IMR-90 (cell line): ENCODE measurements around the gene PTP4A2. TPM values are rescaled to one million over a fixed set of nuclear protein-coding genes. Genes with fewer than 3 reads are reported as not detected.

ENCODE experiments used
- ATAC-seq: fragments of 200-7000 bp; cut with Tn5 transposase; 2 replicates; pipeline ENCODE4 v1.9.1; 2020; ENCODE audit warnings: low read depth, mild to moderate bottlenecking, moderate library complexity
- BruUV-seq: library from RNA; stranded (reverse); fragments of 400-500 nt; replicated peaks from 2 replicates; lab custom pipeline; 2021; lab: Mats Ljungman, UMichigan
- CTCF ChIA-PET: fragments of 300-600 bp; formaldehyde crosslinking; extraction: SDS; loops from one replicate; lab custom pipeline; 2021; ENCODE audit warnings: antibody characterized with exemption; lab: Yijun Ruan, JAX
- POLR2A ChIA-PET: fragments of 300-600 bp; sonication (Branson Sonifier 250); formaldehyde crosslinking; loops from one replicate; lab custom pipeline; 2022; ENCODE audit warnings: antibody characterized with exemption; ENCODE audit not compliant: unreplicated experiment; lab: Charles Lee
- DNase-seq: peaks from one replicate; pipeline ENCODE4 v3.0.0; 2013
- H2AFZ ChIP-seq: replicated peaks from 2 replicates; pipeline ENCODE3; 2013; ENCODE audit warnings: low read length, mild to moderate bottlenecking; ENCODE audit not compliant: poor library complexity
- H2AK5ac ChIP-seq: 2 replicates; pipeline ENCODE4 v1.6.1; 2013; ENCODE audit warnings: low read depth, low read length, inconsistent platforms
- H2AK9ac ChIP-seq: replicated peaks from 2 replicates; pipeline ENCODE3; 2013; ENCODE audit warnings: mild to moderate bottlenecking, low read depth, low read length, moderate library complexity; ENCODE audit not compliant: poor library complexity
- H2BK120ac ChIP-seq: 2 replicates; pipeline ENCODE4 v1.6.1; 2013; ENCODE audit warnings: low read depth, low read length, inconsistent platforms
- H2BK15ac ChIP-seq: 3 replicates; pipeline ENCODE4 v1.6.1; 2013; ENCODE audit warnings: low read depth, low read length, inconsistent platforms
- H2BK20ac ChIP-seq: 2 replicates; pipeline ENCODE4 v1.6.1; 2013; ENCODE audit warnings: low read depth, mild to moderate bottlenecking, inconsistent platforms, low read length, moderate library complexity
- H2BK5ac ChIP-seq: 2 replicates; pipeline ENCODE4 v1.6.1; 2013; ENCODE audit warnings: mild to moderate bottlenecking, low read depth, low read length, inconsistent platforms; ENCODE audit not compliant: poor library complexity, severe bottlenecking
- H3K14ac ChIP-seq: replicated peaks from 2 replicates; pipeline ENCODE4 v1.6.1; 2013; ENCODE audit warnings: low read depth, low read length, inconsistent platforms
- H3K18ac ChIP-seq: 2 replicates; pipeline ENCODE4 v1.6.1; 2013; ENCODE audit warnings: low read depth, low read length, control low read depth
- H3K23ac ChIP-seq: 2 replicates; pipeline ENCODE4 v1.6.1; 2013; ENCODE audit warnings: low read depth, low read length, inconsistent platforms
- H3K27ac ChIP-seq: 2 replicates; pipeline ENCODE4 v1.5.1; 2013; ENCODE audit warnings: mild to moderate bottlenecking, control low read depth, low read length; ENCODE audit not compliant: insufficient read depth
- H3K27me3 ChIP-seq: 2 replicates; pipeline ENCODE4 v1.6.1; 2013; ENCODE audit warnings: low read length; ENCODE audit not compliant: control insufficient read depth, insufficient read depth
- H3K36me3 ChIP-seq: 2 replicates; pipeline ENCODE4 v1.6.1; 2013; ENCODE audit warnings: low read length, mixed read lengths; ENCODE audit not compliant: control insufficient read depth, insufficient read depth
- H3K4ac ChIP-seq: 2 replicates; pipeline ENCODE4 v1.6.1; 2013; ENCODE audit warnings: low read depth, low read length, inconsistent platforms
- H3K4me1 ChIP-seq: 2 replicates; pipeline ENCODE4 v1.6.1; 2013; ENCODE audit warnings: low read length, mixed read lengths; ENCODE audit not compliant: control insufficient read depth, insufficient read depth
- H3K4me2 ChIP-seq: 2 replicates; pipeline ENCODE4 v1.6.1; 2013; ENCODE audit warnings: low read depth, mild to moderate bottlenecking, control low read depth, low read length, moderate library complexity
- H3K4me3 ChIP-seq: 2 replicates; pipeline ENCODE4 v1.5.1; 2013; ENCODE audit warnings: low read depth, mild to moderate bottlenecking, control low read depth, low read length, moderate library complexity; ENCODE audit not compliant: insufficient read depth
- H3K56ac ChIP-seq: 2 replicates; pipeline ENCODE4 v1.6.1; 2013; ENCODE audit warnings: low read length, inconsistent platforms; ENCODE audit not compliant: insufficient read depth; ENCODE audit errors: extremely low read depth
- H3K79me1 ChIP-seq, 2 experiments: 2 replicates each; pipeline ENCODE4 v1.6.1; 2013; ENCODE audit warnings: low read length in 2 of 2, inconsistent platforms in 1 of 2, low read depth in 1 of 2
- H3K9ac ChIP-seq: 2 replicates; pipeline ENCODE4 v1.6.1; 2013; ENCODE audit warnings: low read depth, low read length, control low read depth
- H3K9me1 ChIP-seq: 2 replicates; pipeline ENCODE4 v1.6.1; 2013; ENCODE audit warnings: low read length, inconsistent platforms; ENCODE audit not compliant: insufficient read depth
- H3K9me3 ChIP-seq: 2 replicates; pipeline ENCODE4 v1.6.1; 2013; ENCODE audit warnings: low read length; ENCODE audit not compliant: control insufficient read depth, insufficient read depth
- H4K20me1 ChIP-seq: 2 replicates; pipeline ENCODE4 v1.6.1; 2013; ENCODE audit warnings: low read length, inconsistent platforms; ENCODE audit not compliant: insufficient read depth
- H4K5ac ChIP-seq: 2 replicates; pipeline ENCODE4 v1.6.1; 2013; ENCODE audit warnings: mild to moderate bottlenecking, low read depth, low read length, control low read depth
- H4K8ac ChIP-seq, 2 experiments: 2 replicates each; pipeline ENCODE4 v1.6.1; 2013; ENCODE audit warnings: low read depth in 2 of 2, low read length in 2 of 2, control low read depth in 1 of 2, inconsistent platforms in 1 of 2
- H4K91ac ChIP-seq: 2 replicates; pipeline ENCODE4 v1.6.1; 2013; ENCODE audit warnings: low read depth, low read length, inconsistent platforms; ENCODE audit not compliant: insufficient read depth
- BHLHE40 ChIP-seq: fragments of 150-350 bp; IDR thresholded peaks from 2 replicates; pipeline ENCODE4 v1.6.1; 2016; ENCODE audit warnings: mild to moderate bottlenecking, low read depth, low read length
- CEBPB ChIP-seq: IDR thresholded peaks from 2 replicates; pipeline ENCODE4 v1.6.1; 2012; ENCODE audit warnings: low read depth, low read length, improper control_type of control experiment
- CHD1 ChIP-seq: IDR thresholded peaks from 2 replicates; pipeline ENCODE4 v1.6.1; 2012; ENCODE audit warnings: low read depth, low read length, improper control_type of control experiment
- CTCF ChIP-seq: conservative IDR thresholded peaks from 2 replicates; pipeline ENCODE4 v1.5.1; 2012; ENCODE audit warnings: mild to moderate bottlenecking, low read depth, low read length, improper control_type of control experiment
- FOS ChIP-seq: fragments of 150-350 bp; IDR thresholded peaks from 2 replicates; pipeline ENCODE4 v1.6.1; 2016; ENCODE audit warnings: low read depth, low read length
- MAFK ChIP-seq: IDR thresholded peaks from 2 replicates; pipeline ENCODE4 v1.6.1; 2012; ENCODE audit warnings: low read depth, low read length, improper control_type of control experiment
- MAZ ChIP-seq: IDR thresholded peaks from 2 replicates; pipeline ENCODE4 v1.6.1; 2012; ENCODE audit warnings: low read depth, mild to moderate bottlenecking, low read length, improper control_type of control experiment, moderate library complexity, borderline replicate concordance
- NFE2L2 ChIP-seq: fragments of 150-350 bp; IDR thresholded peaks from 2 replicates; pipeline ENCODE4 v1.6.1; 2016; ENCODE audit warnings: low read depth, mild to moderate bottlenecking, low read length
- POLR2A ChIP-seq: IDR thresholded peaks from 2 replicates; pipeline ENCODE4 v1.6.1; 2012; ENCODE audit warnings: mild to moderate bottlenecking, low read depth, low read length
- RAD21 ChIP-seq: IDR thresholded peaks from 2 replicates; pipeline ENCODE4 v1.6.1; 2012; ENCODE audit warnings: low read length, improper control_type of control experiment
- RFX5 ChIP-seq: IDR thresholded peaks from 2 replicates; pipeline ENCODE4 v1.8.0; 2012; ENCODE audit warnings: low read depth, mild to moderate bottlenecking, low read length, moderate library complexity
- SMC3 ChIP-seq: fragments of 150-350 bp; IDR thresholded peaks from 2 replicates; pipeline ENCODE4 v1.6.1; 2016; ENCODE audit warnings: low read depth, mild to moderate bottlenecking, antibody characterized with exemption, low read length, moderate library complexity
- WGBS, 2 experiments: methylation state at CpG; one replicate each; pipeline versions ENCODE4 v1.1.5 to v1.1.7; 2013; ENCODE audit warnings: missing lambda C conversion rate in 2 of 2; ENCODE audit not compliant: insufficient read length in 1 of 2; ENCODE audit errors: extremely low coverage in 2 of 2; 5-methylcytosine and 5-hydroxymethylcytosine counted together
- dilution Hi-C: fragments of 300-500 bp; cut with HindIII; formaldehyde crosslinking; loops from one replicate; pipeline ENCODE4 v1.14.3; 2018; ENCODE audit warnings: low sequenced_read_pairs; ENCODE audit not compliant: unreplicated experiment
- in situ Hi-C: fragments of 300-500 bp; cut with MboI; formaldehyde crosslinking; loops from 3 replicates; pipeline ENCODE4 v1.14.3; 2019; ENCODE audit warnings: low sequenced_read_pairs, inconsistent platforms, mixed read lengths
- intact Hi-C: fragments of 100-400 bp; cut with micrococcal nuclease; formaldehyde crosslinking; loops from 2 replicates; pipeline ENCODE4 v1.10.0; 2022
- polyA plus RNA-seq, 3 experiments: library from polyadenylated mRNA; depleted of rRNA; stranded (reverse); fragments of >200 nt; gene quantifications; 2 replicates each; pipeline ENCODE4 v1.2.3, GENCODE V29; 2012; ENCODE audit warnings: low replicate concordance in 1 of 3
- total RNA-seq: library from RNA; depleted of rRNA; stranded (reverse); fragments of >200 nt; gene quantifications from 2 replicates; pipeline ENCODE4 v1.2.3, GENCODE V29; 2012
- TF ChIP-seq, protein P1 (sequence below): fragments of 150-350 bp; IDR thresholded peaks from 2 replicates; pipeline ENCODE4 v1.6.1; 2017; ENCODE audit warnings: mild to moderate bottlenecking, antibody characterized with exemption, low read length, low read depth

The PTP4A2 gene
- total and polyA plus RNA-seq, 2 of the 4 experiments (the other 2 are of a cell fraction): 135 to 328 TPM

DNA sequence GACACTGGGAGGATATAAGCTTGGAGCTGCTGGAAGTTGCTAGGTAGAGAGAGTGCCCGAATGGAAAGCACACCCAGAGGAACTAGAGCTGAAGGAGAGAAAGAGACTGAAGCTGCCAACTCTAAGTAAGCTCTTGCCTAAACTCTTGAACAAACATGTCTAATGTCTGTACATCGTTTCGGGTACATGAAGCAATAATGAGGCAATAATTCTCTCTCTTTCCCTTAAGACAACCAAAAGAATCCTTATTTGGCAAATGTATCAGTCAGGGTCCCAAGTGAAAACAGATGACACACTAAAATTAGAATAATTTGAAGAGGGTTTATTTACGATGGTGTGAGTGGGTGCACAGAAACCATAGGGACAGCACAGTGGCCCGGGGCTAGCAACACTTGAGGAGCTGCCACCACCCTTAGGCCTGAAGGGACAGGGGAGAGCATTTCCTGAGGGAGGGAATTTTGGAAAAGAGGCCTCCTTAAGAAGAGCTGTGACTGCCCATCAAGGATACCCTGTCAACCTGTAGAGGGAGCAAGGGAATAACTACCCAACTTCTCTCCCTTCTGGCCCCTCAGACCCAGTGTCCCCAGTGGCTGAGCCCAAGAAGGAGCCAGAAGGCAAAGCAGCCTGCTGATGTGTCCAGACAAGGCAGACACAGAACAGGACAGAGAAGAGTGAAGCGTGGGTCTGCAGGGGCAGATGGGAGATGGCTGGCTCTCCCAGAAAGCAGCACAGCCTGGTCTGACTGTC, 39.4 kb upstream of the PTP4A2 start:
- ChIA-PET POLR2A (interaction anchor here (0.6 kb wide), 1 partner anchor 160 kb away, joined by 5 read pairs; no protein-coding TSS in a partner anchor), CTCF (interaction anchor here (0.8 to 1.5 kb wide), 4 partner anchors 8 to 37 kb away, joined by 3 to 4 read pairs (median 4); no protein-coding TSS in a partner anchor)
- no peaks in the 10 kb centered on the region for H3K9me3 ChIP-seq
- H4K5ac ChIP-seq: no peak overlapping the region; the same call in 1 of the 2 replicates
- no peak overlapping the region for H3K56ac ChIP-seq
- 0 out of 2 replicates have a peak, but pooled peaks cover 3% of the 10 kb centered on the region for H3K9me1 ChIP-seq
- peak overlapping the region; percentile 39 for H2AK9ac ChIP-seq
- H3K27ac ChIP-seq: peak overlapping the region; percentile 22; the same call in 1 of the 2 replicates
- peak overlapping the region; percentile 13; the same call in 1 of the 2 replicates for H3K4ac ChIP-seq
- H3K23ac ChIP-seq: no peak overlapping the region
- dilution Hi-C loops (no loop called here), in situ Hi-C loops (loop anchor here (25.0 kb wide), 1 partner anchor 90 kb away; no protein-coding TSS in a partner anchor), intact Hi-C loops (loop anchor here (2.0 kb wide), 1 partner anchor 85 kb away; no protein-coding TSS in a partner anchor)
- peak overlapping the region; percentile 61 for H4K91ac ChIP-seq
- H3K9ac ChIP-seq: no peak overlapping the region
- 0 out of 3 replicates have a peak overlapping the region, but pooled peaks have one; percentile 40 for H2BK15ac ChIP-seq
- H3K4me2 ChIP-seq: no peak overlapping the region
- H2BK5ac ChIP-seq: no peak overlapping the region
- H2BK120ac ChIP-seq: peak overlapping the region; percentile 19; the same call in 1 of the 2 replicates
- peaks cover 5% of the 10 kb centered on the region for H3K27me3 ChIP-seq
- peak overlapping the region; percentile 78 for H2AFZ ChIP-seq
- no peak overlapping the region for H3K4me3 ChIP-seq
- H4K20me1 ChIP-seq: no peaks in the 10 kb centered on the region; the same call in 1 of the 2 replicates
- DNase-seq (peak; percentile 47), ATAC-seq (peak; percentile 75)
- no TSS peak for BruUV-seq
- H3K36me3 ChIP-seq: no peaks in the 10 kb centered on the region
- peak overlapping the region; percentile 32; the same call in 1 of the 2 replicates for H2BK20ac ChIP-seq
- H3K18ac ChIP-seq: peak overlapping the region; percentile 56; the same call in 1 of the 2 replicates
- H3K79me1 ChIP-seq: no peaks in the 10 kb centered on the region
- 0 out of 2 replicates have a peak overlapping the region, but pooled peaks have one; percentile 15 for H3K14ac ChIP-seq
- peak overlapping the region; percentile 70; the same call in 1 of the 2 replicates for H2AK5ac ChIP-seq
- 0 out of 4 replicates have a peak overlapping the region, but pooled peaks of 1 of the 2 experiments have one; percentile 14 for H4K8ac ChIP-seq
- no CpG with 5 or more reads among the region's 6 CpGs for WGBS, 2 experiments
- H3K4me1 ChIP-seq: peaks cover 6% of the 10 kb centered on the region
- TF ChIP-seq BHLHE40 (no peak), CHD1 (no peak), POLR2A (no peak), NFE2L2 (no peak), RFX5 (no peak), RAD21 (peak; percentile 42), MAFK (no peak), CEBPB (peak; percentile 75), FOS (no peak), CTCF (peak; percentile 39), SMC3 (no peak), MAZ (no peak)
- TF ChIP-seq, protein P1, sequence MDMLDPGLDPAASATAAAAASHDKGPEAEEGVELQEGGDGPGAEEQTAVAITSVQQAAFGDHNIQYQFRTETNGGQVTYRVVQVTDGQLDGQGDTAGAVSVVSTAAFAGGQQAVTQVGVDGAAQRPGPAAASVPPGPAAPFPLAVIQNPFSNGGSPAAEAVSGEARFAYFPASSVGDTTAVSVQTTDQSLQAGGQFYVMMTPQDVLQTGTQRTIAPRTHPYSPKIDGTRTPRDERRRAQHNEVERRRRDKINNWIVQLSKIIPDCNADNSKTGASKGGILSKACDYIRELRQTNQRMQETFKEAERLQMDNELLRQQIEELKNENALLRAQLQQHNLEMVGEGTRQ: no peak
